Activated CD8-positive, alpha-beta memory T cell treated with anti-CD3 and anti-CD28 coated beads for 1 hour (primary cell): Measurements from ENCODE around the gene UGT1A8.
"Not testable (repeated sequence)": the region's sequence is repeated elsewhere in the genome, so short reads cannot be mapped to it uniquely, and the experiment has no call there.

ENCODE experiments used
- DNase-seq, 2 donors: peaks; one replicate each; pipeline ENCODE4 v3.0.0-alpha.2; 2020; ENCODE audit warnings: low read depth in 1 of 2; ENCODE audit errors: extremely low read depth in 1 of 2

Gene UGT1A8

GRCh38 chr2:233617476-233617875 is at the start of gene UGT1A8:
Gene UGT1A8 (plus strand): TSS chr2:233617633. CDS start chr2:233617708, 75 bp downstream.
- not testable (repeated sequence) for DNase-seq

- no peak for DNase-seq
Measured at GRCh38 chr2:233571001-233571400, 46.4 kb upstream of the UGT1A8 start.

GRCh38 chr2:233571462-233571861 is 46.0 kb upstream of the UGT1A8 start:
- DNase-seq = no peak

- no peak for DNase-seq
Measured at GRCh38 chr2:233572468-233572867, 45.0 kb upstream of the UGT1A8 start.

GRCh38 chr2:233577341-233577740 is 40.1 kb upstream of the UGT1A8 start:
- DNase-seq = not testable (repeated sequence)

GRCh38 chr2:233583217-233583965 is 34.0 kb upstream of the UGT1A8 start:
- DNase-seq = not testable (repeated sequence)

- DNase-seq = no peak
Measured at GRCh38 chr2:233584210-233584609, 33.2 kb upstream of the UGT1A8 start.

- no peak for DNase-seq
Measured at GRCh38 chr2:233588400-233588799, 29.0 kb upstream of the UGT1A8 start.

GRCh38 chr2:233592706-233593105 is 24.7 kb upstream of the UGT1A8 start:
- DNase-seq = not testable (repeated sequence)

- DNase-seq = no peak
Measured at GRCh38 chr2:233593201-233593600, 24.2 kb upstream of the UGT1A8 start.

- DNase-seq = no peak
Measured at GRCh38 chr2:233597522-233597921, 19.9 kb upstream of the UGT1A8 start.

- no peak for DNase-seq
Measured at GRCh38 chr2:233598952-233599351, 18.5 kb upstream of the UGT1A8 start.

GRCh38 chr2:233600386-233600785 is 17.0 kb upstream of the UGT1A8 start:
- no peak for DNase-seq

GRCh38 chr2:233602076-233602475 is 15.4 kb upstream of the UGT1A8 start:
- no peak for DNase-seq

- no peak for DNase-seq
Measured at GRCh38 chr2:233603520-233603919, 13.9 kb upstream of the UGT1A8 start.

GRCh38 chr2:233604826-233605225 is 12.6 kb upstream of the UGT1A8 start:
- DNase-seq = no peak

GRCh38 chr2:233605680-233606079 is 11.8 kb upstream of the UGT1A8 start:
- no peak for DNase-seq

GRCh38 chr2:233611284-233611683 is 6.1 kb upstream of the UGT1A8 start:
- DNase-seq = no peak

- DNase-seq = no peak
Measured at GRCh38 chr2:233620204-233620603, 2.8 kb downstream of the UGT1A8 start.

GRCh38 chr2:233621863-233622262 is 4.4 kb downstream of the UGT1A8 start:
- DNase-seq = not testable (repeated sequence)

GRCh38 chr2:233627331-233628025 is 10.0 kb downstream of the UGT1A8 start:
- no peak for DNase-seq

GRCh38 chr2:233636306-233636705 is 18.9 kb downstream of the UGT1A8 start, which contains the start of gene UGT1A10:
Gene UGT1A10 (plus strand): TSS chr2:233636448. CDS start chr2:233636523, 75 bp downstream.
- not testable (repeated sequence) for DNase-seq
